K562 (cell line): ENCODE results near the gene CCDC92. TPM values are rescaled to one million over a fixed set of nuclear protein-coding genes. Genes with fewer than 3 reads are reported as not detected.

Experiments used
- ATAC-seq: fragments of 200-7000 bp; cut with Tn5 transposase; 3 replicates; pipeline ENCODE4 v1.9.1; 2020; ENCODE audit warnings: moderate library complexity
- BruUV-seq: library from RNA; stranded (reverse); fragments of 400-500 nt; replicated peaks from 2 replicates; lab custom pipeline; 2021; lab: Mats Ljungman, UMichigan
- CTCF ChIA-PET: fragments of 300-600 bp; formaldehyde crosslinking; extraction: SDS; loops from one replicate; lab custom pipeline; 2021; ENCODE audit warnings: low intra/inter-chr PET ratio; lab: Yijun Ruan, JAX
- POLR2A ChIA-PET: fragments of 300-600, 350-650 bp; sonication (Branson Sonifier 250); formaldehyde crosslinking; extraction: SDS; loops from one replicate; lab custom pipeline; 2021; ENCODE audit warnings: antibody characterized with exemption, inconsistent platforms; lab: Yijun Ruan, JAX
- DNase-seq, 4 experiments: peaks; one replicate each; pipeline versions ENCODE4 v3.0.0 to v3.0.0-alpha.2; 2011 to 2018; ENCODE audit warnings: low spot score in 3 of 4, mixed read lengths in 3 of 4; ENCODE audit errors: extremely low read depth in 1 of 4
- FAIRE-seq: peaks from 2 replicates; lab custom pipeline; 2011; peaks lifted over from hg19 to GRCh38; lab: Jason Lieb, UNC
- H2AFZ ChIP-seq: 2 replicates; pipeline ENCODE4 v1.6.0; 2011; ENCODE audit warnings: low read depth, low read length, control low read depth, inconsistent platforms
- H3K27ac ChIP-seq: fragments of 200-600 bp; 3 replicates; pipeline ENCODE4 v1.8.0; 2011; ENCODE audit warnings: low read depth, mild to moderate bottlenecking, control low read depth, inconsistent platforms, low read length, moderate library complexity, mixed read lengths; ENCODE audit errors: extremely low read depth
- H3K27me3 ChIP-seq, 2 experiments: fragments of 300-600 bp in 1 of 2; 2 replicates in 1 of 2; 3 replicates in 1 of 2; pipeline versions ENCODE4 v1.6.0 to v1.8.0; 2011; ENCODE audit warnings: inconsistent platforms in 2 of 2, low read length in 2 of 2, mild to moderate bottlenecking in 1 of 2, mixed read lengths in 1 of 2, moderate library complexity in 1 of 2; ENCODE audit not compliant: control insufficient read depth in 2 of 2, insufficient read depth in 2 of 2
- H3K36me3 ChIP-seq: fragments of 300-600 bp; 3 replicates; pipeline ENCODE4 v1.8.0; 2011; ENCODE audit warnings: mild to moderate bottlenecking, low read length, inconsistent platforms; ENCODE audit not compliant: control insufficient read depth, insufficient read depth
- H3K4me1 ChIP-seq, 2 experiments: fragments of 200-600 bp in 1 of 2; replicated peaks in 1 of 2; 2 replicates in 1 of 2; 3 replicates in 1 of 2; pipeline versions ENCODE4 v1.5.1 to v1.8.0; 2011; ENCODE audit warnings: inconsistent platforms in 2 of 2, low read length in 2 of 2, mild to moderate bottlenecking in 1 of 2, mixed read lengths in 1 of 2, moderate library complexity in 1 of 2; ENCODE audit not compliant: control insufficient read depth in 2 of 2, insufficient read depth in 2 of 2
- H3K4me2 ChIP-seq: 2 replicates; pipeline ENCODE4 v1.6.1; 2011; ENCODE audit warnings: low read length, control low read depth, inconsistent platforms, mixed read lengths; ENCODE audit not compliant: insufficient read depth
- H3K4me3 ChIP-seq: fragments of 200-600 bp; sonication (generic), shearing (Covaris generic); 2 replicates; pipeline ENCODE4 v1.5.1; 2016; ENCODE audit warnings: control low read depth, inconsistent platforms
- H3K79me2 ChIP-seq: fragments of 200-600 bp; 3 replicates; pipeline ENCODE4 v1.8.0; 2011; ENCODE audit warnings: low read length, inconsistent platforms; ENCODE audit not compliant: control insufficient read depth, insufficient read depth
- H3K9ac ChIP-seq, 2 experiments: 2 replicates each; pipeline versions ENCODE4 v1.6.0 to v1.6.1; 2011; ENCODE audit warnings: low read depth in 2 of 2, low read length in 2 of 2, control low read depth in 1 of 2, inconsistent platforms in 1 of 2, mild to moderate bottlenecking in 1 of 2, mixed read lengths in 1 of 2; ENCODE audit not compliant: insufficient read depth in 1 of 2
- H3K9me1 ChIP-seq: one replicate; pipeline ENCODE4 v1.6.0; 2011; ENCODE audit warnings: inconsistent platforms, mild to moderate bottlenecking, low read length, moderate library complexity; ENCODE audit not compliant: control insufficient read depth, insufficient read depth
- H3K9me3 ChIP-seq: replicated peaks from 2 replicates; pipeline ENCODE4 v1.5.1; 2011; ENCODE audit warnings: low read depth, low read length, inconsistent platforms; ENCODE audit not compliant: control insufficient read depth, insufficient read depth
- H4K20me1 ChIP-seq: replicated peaks from 2 replicates; pipeline ENCODE4 v1.6.1; 2011; ENCODE audit warnings: low read length, inconsistent platforms, mixed read lengths; ENCODE audit not compliant: control insufficient read depth, insufficient read depth
- NCOA2 ChIP-seq, 2 experiments: fragments of 450-650 bp; IDR thresholded peaks; 2 replicates each; pipeline ENCODE4 v1.6.1; 2018; ENCODE audit warnings: mild to moderate bottlenecking in 2 of 2, moderate library complexity in 1 of 2; ENCODE audit not compliant: partially characterized antibody in 2 of 2
- PKNOX1 ChIP-seq: fragments of 450-650 bp; IDR thresholded peaks from 2 replicates; pipeline ENCODE4 v1.6.1; 2016
- PURB ChIP-seq: sonication (generic); formaldehyde crosslinking; IDR thresholded peaks from 2 replicates; pipeline ENCODE4 v1.9.0; 2021; ENCODE audit warnings: low read depth, mild to moderate bottlenecking, missing genetic modification reagents
- SAFB2 ChIP-seq: fragments of 200-400 bp; formaldehyde crosslinking; IDR thresholded peaks from 2 replicates; pipeline ENCODE4 v1.6.1; 2018; ENCODE audit warnings: borderline replicate concordance, low read length, low read depth, moderate library complexity; ENCODE audit not compliant: severe bottlenecking
- SIRT6 ChIP-seq: IDR thresholded peaks from one replicate; pipeline ENCODE4 v1.6.1; 2012; ENCODE audit warnings: low read depth, mild to moderate bottlenecking, control low read depth, inconsistent platforms, low read length, moderate library complexity
- TEAD1 ChIP-seq, 2 experiments: fragments of 450-650 bp in 1 of 2; sonication (generic) in 1 of 2; formaldehyde crosslinking; IDR thresholded peaks; 2 replicates each; pipeline versions ENCODE4 v1.4.0 to v1.8.0; 2020 to 2022; ENCODE audit warnings: mild to moderate bottlenecking in 2 of 2, missing genetic modification reagents in 1 of 2
- ZNF184 ChIP-seq: sonication (generic); formaldehyde crosslinking; IDR thresholded peaks from 2 replicates; pipeline ENCODE4 v1.5.0; 2020; ENCODE audit warnings: missing genetic modification reagents
- WGBS: fragments of 100-300 bp; shearing (Covaris generic); methylation state at CpG from one replicate; pipeline ENCODE4 v1.1.6; 2016; ENCODE audit warnings: low coverage, mixed read lengths; ENCODE audit not compliant: insufficient coverage; ENCODE audit errors: missing lambda C conversion rate; 5-methylcytosine and 5-hydroxymethylcytosine counted together
- in situ Hi-C: fragments of 300-500 bp; cut with MboI; formaldehyde crosslinking; loops from 4 replicates; pipeline ENCODE4 v1.15.0; 2018; ENCODE audit warnings: inconsistent platforms, mixed read lengths
- intact Hi-C: fragments of 100-400 bp; cut with micrococcal nuclease; formaldehyde crosslinking; loops from 2 replicates; pipeline ENCODE4 v1.14.2; 2022
- polyA plus RNA-seq, 8 experiments: library from polyadenylated mRNA; depleted of rRNA in 4 of 8; stranded (reverse) in 5 of 8; unstranded in 3 of 8; fragments of >200 nt; fragmentation: Nextera tagmentation in 2 of 8; fragmentation: Illumina TruSeq in 1 of 8; extraction: Ambion mirVana in 2 of 8; extraction: Trizol in 1 of 8; gene quantifications; 2 replicates each; pipeline versions ENCODE4 v1.2.1 to v1.2.3, GENCODE V29; 2011 to 2014; ENCODE audit warnings: inconsistent platforms in 1 of 8, missing spikeins in 1 of 8
- total RNA-seq, 7 experiments: library from RNA; depleted of rRNA in 6 of 7; stranded (reverse); fragments of >200 nt in 6 of 7; fragmentation: Illumina TruSeq in 2 of 7; extraction: Trizol in 2 of 7; gene quantifications; 2 replicates each; pipeline versions ENCODE4 v1.2.1 to v1.2.3, GENCODE V29; 2011 to 2021; ENCODE audit warnings: low replicate concordance in 1 of 7
- TF ChIP-seq, protein P1 (sequence below): fragments of 150-350 bp; conservative IDR thresholded peaks from 2 replicates; pipeline ENCODE4 v1.6.1; 2014; ENCODE audit warnings: low read length

The CCDC92 gene
- total and polyA plus RNA-seq, 9 of the 15 experiments (the other 6 are each of a cell fraction or from before 2014, with no cell fraction given): 0.27 to 5.9 (median 2.1) TPM

DNA sequence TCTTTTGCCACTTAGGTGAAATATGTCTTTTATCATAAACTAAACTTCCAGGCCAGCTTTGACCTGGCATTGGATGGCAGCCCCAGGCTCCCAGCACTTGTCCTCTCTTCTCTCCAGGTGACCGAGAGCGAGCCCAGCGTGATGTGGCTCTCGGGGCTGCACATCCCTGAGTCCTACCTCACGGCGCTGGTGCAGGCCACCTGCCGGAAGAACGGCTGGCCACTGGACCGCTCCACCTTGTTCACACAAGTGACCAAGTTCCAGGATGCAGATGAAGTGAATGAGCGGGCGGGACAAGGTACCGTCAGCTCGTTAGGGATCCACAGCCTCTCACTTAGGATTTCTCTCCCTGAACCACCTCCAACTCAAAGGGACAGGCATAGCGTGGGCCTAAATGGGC lies 39.4 kb downstream of the CCDC92 start:
- no peak for DNase-seq
- TF ChIP-seq NCOA2 (IDR thresholded peaks at IDR 0.05; ENCODE audit: partially characterized antibody in 2 of 2) (no peak), SAFB2 (no peak), PURB (CRISPR knock-in tag) (no peak), SIRT6 (no peak), ZNF184 (CRISPR knock-in tag) (no peak), PKNOX1 (no peak), TEAD1 (CRISPR knock-in tag; IDR thresholded peaks at IDR 0.05) (no peak)
- TF ChIP-seq, protein P1, sequence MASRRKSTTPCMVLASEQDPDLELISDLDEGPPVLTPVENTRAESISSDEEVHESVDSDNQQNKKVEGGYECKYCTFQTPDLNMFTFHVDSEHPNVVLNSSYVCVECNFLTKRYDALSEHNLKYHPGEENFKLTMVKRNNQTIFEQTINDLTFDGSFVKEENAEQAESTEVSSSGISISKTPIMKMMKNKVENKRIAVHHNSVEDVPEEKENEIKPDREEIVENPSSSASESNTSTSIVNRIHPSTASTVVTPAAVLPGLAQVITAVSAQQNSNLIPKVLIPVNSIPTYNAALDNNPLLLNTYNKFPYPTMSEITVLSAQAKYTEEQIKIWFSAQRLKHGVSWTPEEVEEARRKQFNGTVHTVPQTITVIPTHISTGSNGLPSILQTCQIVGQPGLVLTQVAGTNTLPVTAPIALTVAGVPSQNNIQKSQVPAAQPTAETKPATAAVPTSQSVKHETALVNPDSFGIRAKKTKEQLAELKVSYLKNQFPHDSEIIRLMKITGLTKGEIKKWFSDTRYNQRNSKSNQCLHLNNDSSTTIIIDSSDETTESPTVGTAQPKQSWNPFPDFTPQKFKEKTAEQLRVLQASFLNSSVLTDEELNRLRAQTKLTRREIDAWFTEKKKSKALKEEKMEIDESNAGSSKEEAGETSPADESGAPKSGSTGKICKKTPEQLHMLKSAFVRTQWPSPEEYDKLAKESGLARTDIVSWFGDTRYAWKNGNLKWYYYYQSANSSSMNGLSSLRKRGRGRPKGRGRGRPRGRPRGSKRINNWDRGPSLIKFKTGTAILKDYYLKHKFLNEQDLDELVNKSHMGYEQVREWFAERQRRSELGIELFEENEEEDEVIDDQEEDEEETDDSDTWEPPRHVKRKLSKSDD: no peak

More for the DNA sequence above, 39.4 kb downstream of the CCDC92 start:
- POLR2A ChIA-PET: interaction anchor here (0.7 to 0.8 kb wide), 2 partner anchors 8 to 47 kb away, joined by 3 to 5 read pairs; no protein-coding TSS in a partner anchor
- intact Hi-C loops (no loop called here), in situ Hi-C loops (no loop called here)
- no peak overlapping the region for H2AFZ ChIP-seq
- H3K27ac ChIP-seq: no peak overlapping the region
- H3K79me2 ChIP-seq: no peaks in the 10 kb centered on the region
- H4K20me1 ChIP-seq: peaks cover 16% of the 10 kb centered on the region
- H3K9me3 ChIP-seq: no peaks in the 10 kb centered on the region
- no TSS peak for BruUV-seq
- no peaks in the 10 kb centered on the region for H3K36me3 ChIP-seq
- ATAC-seq (no peak), FAIRE-seq (no peak)
- no peak overlapping the region for H3K4me3 ChIP-seq
- no peaks in the 10 kb centered on the region for H3K9me1 ChIP-seq
- H3K9ac ChIP-seq: no peak overlapping the region
- H3K4me2 ChIP-seq: no peak overlapping the region
- WGBS: 3% methylated on average over 14 of the region's 14 CpGs
- peaks cover 63 to 94% of the 10 kb centered on the region in 2 experiments for H3K27me3 ChIP-seq
- CTCF ChIA-PET: no interaction called here
- peaks cover 0 to 5% of the 10 kb centered on the region in 2 experiments; a peak in 4 of 5 replicates for H3K4me1 ChIP-seq
